Measurements from ENCODE around the gene CNTROB. TPM values are rescaled to one million over a fixed set of nuclear protein-coding genes. Genes with fewer than 3 reads are reported as not detected.
A peak's percentile ranks its signal among the peaks of the same experiment; 100 is the strongest.

The CNTROB gene
- total RNA-seq, 1 experiment from 2014 or later, result 27.5 TPM

DNA sequence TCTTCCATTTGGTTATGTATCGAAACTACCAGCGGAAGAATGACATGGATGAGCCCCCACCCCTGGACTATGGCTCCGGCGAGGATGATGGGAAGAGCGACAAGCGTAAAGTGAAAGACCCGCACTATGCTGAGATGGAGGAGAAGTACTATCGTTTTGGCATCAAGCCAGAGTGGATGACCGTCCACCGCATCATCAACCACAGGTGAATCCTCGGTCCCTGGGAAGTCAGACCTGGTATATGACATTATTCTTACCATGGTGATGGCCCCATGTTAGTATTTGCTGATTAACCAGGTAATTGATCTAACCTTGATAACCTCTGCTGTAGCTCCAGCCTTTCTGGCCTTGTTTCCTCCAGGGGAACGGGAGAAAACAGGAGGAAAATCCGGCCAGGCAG is 34.9 kb upstream of the CNTROB start:
- POLR2A ChIA-PET (ENCODE audit: unreplicated experiment), result no interaction called here
- CTCF ChIA-PET, result no interaction called here
- no peak overlapping the region for H2AFZ ChIP-seq (ENCODE audit: low read length)
- no peaks in the 10 kb centered on the region for H3K27me3 ChIP-seq (ENCODE audit: low read length)
- TF ChIP-seq CTCF (conservative IDR thresholded peaks at IDR 0.05; ENCODE audit: low read depth, low read length), result no peak
- no peak for TF ChIP-seq EZH2phosphoT487 (IDR thresholded peaks at IDR 0.05; ENCODE audit: borderline replicate concordance, low read length)
- no peak for TF ChIP-seq EZH2 (IDR thresholded peaks at IDR 0.05; ENCODE audit: low read length, unreplicated experiment)
- no peak overlapping the region for H3K4me3 ChIP-seq (ENCODE audit: low read length)
- intact Hi-C loops (cut with micrococcal nuclease), result loop anchor here (1.0 kb wide), 1 partner anchor 35 kb away; no protein-coding TSS in a partner anchor
- no peaks in the 10 kb centered on the region for H3K9me3 ChIP-seq (ENCODE audit: low read length)
- no peaks in the 10 kb centered on the region for H3K9me2 ChIP-seq (replicated peaks; ENCODE audit: low read length)
- H3K36me3 ChIP-seq (ENCODE audit: low read depth, low read length), result peaks cover 30% of the 10 kb centered on the region
- H3K79me2 ChIP-seq (ENCODE audit: low read length), result no peaks in the 10 kb centered on the region
- no peaks in the 10 kb centered on the region for H3F3A ChIP-seq (ENCODE audit: low read length, unreplicated experiment)
- H3K9ac ChIP-seq (ENCODE audit: low read length), result no peak overlapping the region
- peak; percentile 37 for DNase-seq
- no peak overlapping the region for H3K4me2 ChIP-seq (ENCODE audit: low read length)
- no TSS peak for BruUV-seq (replicated peaks)
- no peaks in the 10 kb centered on the region for H4K20me1 ChIP-seq (ENCODE audit: low read length)
- no peak for ATAC-seq
- no peak overlapping the region for H3K27ac ChIP-seq (ENCODE audit: low read length)
- no peaks in the 10 kb centered on the region for H3K4me1 ChIP-seq (ENCODE audit: insufficient read depth, low read length)

DNA sequence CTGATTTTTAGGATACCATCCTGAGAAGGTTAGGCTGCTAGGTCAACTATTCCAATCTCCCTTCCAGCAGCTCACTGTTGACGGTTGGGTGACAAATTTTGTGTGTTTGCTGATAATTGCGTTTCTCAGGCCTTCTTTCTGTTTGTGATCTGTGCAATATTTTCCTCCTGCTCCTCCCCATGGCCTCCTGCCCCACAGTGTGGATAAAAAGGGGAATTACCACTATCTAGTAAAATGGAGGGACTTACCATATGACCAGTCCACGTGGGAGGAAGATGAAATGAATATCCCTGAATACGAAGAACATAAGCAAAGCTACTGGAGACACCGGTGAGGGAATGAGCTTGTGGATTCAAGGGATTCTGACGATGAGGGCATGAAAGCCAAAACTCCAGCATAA is 34.2 kb upstream of the CNTROB start:
- CTCF ChIA-PET, result no interaction called here
- 0 out of 2 replicates have a peak, but pooled peaks have one; percentile 24 for ATAC-seq
- DNase-seq, result peak; percentile 21

More for the DNA sequence above, 34.2 kb upstream of the CNTROB start:
- H3K9me3 ChIP-seq (ENCODE audit: low read length), result no peaks in the 10 kb centered on the region
- intact Hi-C loops (cut with micrococcal nuclease), result loop anchor here (1.0 kb wide), 1 partner anchor 35 kb away; no protein-coding TSS in a partner anchor
- H3K27ac ChIP-seq (ENCODE audit: low read length), result no peak overlapping the region
- H2AFZ ChIP-seq (ENCODE audit: low read length), result no peak overlapping the region
- H3F3A ChIP-seq (ENCODE audit: low read length, unreplicated experiment), result no peaks in the 10 kb centered on the region
- no peaks in the 10 kb centered on the region for H3K27me3 ChIP-seq (ENCODE audit: low read length)
- no peaks in the 10 kb centered on the region for H3K4me1 ChIP-seq (ENCODE audit: insufficient read depth, low read length)
- H3K4me3 ChIP-seq (ENCODE audit: low read length), result no peak overlapping the region
- no peak overlapping the region for H3K4me2 ChIP-seq (ENCODE audit: low read length)
- no peak overlapping the region for H3K9ac ChIP-seq (ENCODE audit: low read length)
- no peaks in the 10 kb centered on the region for H3K9me2 ChIP-seq (replicated peaks; ENCODE audit: low read length)
- H4K20me1 ChIP-seq (ENCODE audit: low read length), result no peaks in the 10 kb centered on the region
- TF ChIP-seq EZH2phosphoT487 (IDR thresholded peaks at IDR 0.05; ENCODE audit: borderline replicate concordance, low read length) (no peak), EZH2 (IDR thresholded peaks at IDR 0.05; ENCODE audit: low read length, unreplicated experiment) (no peak), CTCF (conservative IDR thresholded peaks at IDR 0.05; ENCODE audit: low read depth, low read length) (peak; percentile 53)
- POLR2A ChIA-PET (ENCODE audit: unreplicated experiment), result no interaction called here
- H3K79me2 ChIP-seq (ENCODE audit: low read length), result no peaks in the 10 kb centered on the region
- no TSS peak for BruUV-seq (replicated peaks)
- H3K36me3 ChIP-seq (ENCODE audit: low read depth, low read length), result peaks cover 30% of the 10 kb centered on the region

Data from PC-3 (cell line).